HEK293 (cell line): ENCODE measurements around the gene ARFRP1.

ENCODE experiments used
- CTCF ChIA-PET: fragments of 350-600 bp; formaldehyde crosslinking; extraction: SDS; loops from one replicate; lab custom pipeline; 2021; ENCODE audit warnings: antibody characterized with exemption; lab: Yijun Ruan, JAX
- POLR2A ChIA-PET: fragments of 300-600 bp; formaldehyde crosslinking; extraction: SDS; loops from one replicate; lab custom pipeline; 2020; ENCODE audit warnings: antibody characterized with exemption, inconsistent platforms; lab: Yijun Ruan, JAX
- H3K27ac ChIP-seq: fragments of 200-500 bp; sonication (Bioruptor generic); 2 replicates; pipeline ENCODE4 v1.5.1; 2014; ENCODE audit warnings: low read depth, low read length, control low read depth, inconsistent platforms; ENCODE audit errors: extremely low read depth
- H3K36me3 ChIP-seq, 2 experiments: fragments of 200-500 bp in 1 of 2; sonication (Bioruptor generic) in 1 of 2; 1 replicate in 1 of 2; 2 replicates in 1 of 2; pipeline ENCODE4 v1.5.1; 2014 to 2017; ENCODE audit warnings: inconsistent platforms in 2 of 2, low read length in 2 of 2; ENCODE audit not compliant: control insufficient read depth in 2 of 2, insufficient read depth in 1 of 2
- H3K4me1 ChIP-seq: fragments of 200-500 bp; sonication (Bioruptor generic); 2 replicates; pipeline ENCODE4 v1.5.1; 2014; ENCODE audit warnings: mild to moderate bottlenecking, low read length, inconsistent platforms; ENCODE audit not compliant: control insufficient read depth, insufficient read depth
- H3K4me3 ChIP-seq: 2 replicates; pipeline ENCODE4 v1.5.1; 2011; ENCODE audit warnings: low read depth, mild to moderate bottlenecking, control low read depth, low read length, moderate library complexity
- H3K9me3 ChIP-seq: fragments of 200-500 bp; sonication (Bioruptor generic); 2 replicates; pipeline ENCODE4 v1.5.1; 2014; ENCODE audit warnings: low read depth, low read length, inconsistent platforms; ENCODE audit not compliant: control insufficient read depth, insufficient read depth
- ZFP37 ChIP-seq: fragments of 450-650 bp; formaldehyde crosslinking; IDR thresholded peaks from 2 replicates; pipeline ENCODE4 v1.5.1; 2016; ENCODE audit warnings: missing biosample characterization, missing genetic modification characterization
- ZNF366 ChIP-seq: fragments of 450-650 bp; formaldehyde crosslinking; conservative IDR thresholded peaks from 2 replicates; pipeline ENCODE4 v1.5.1; 2016; ENCODE audit warnings: missing biosample characterization, missing genetic modification characterization
- ZNF423 ChIP-seq: fragments of 450-650 bp; formaldehyde crosslinking; IDR thresholded peaks from 2 replicates; pipeline ENCODE4 v1.5.1; 2016; ENCODE audit warnings: missing biosample characterization, missing genetic modification characterization
- ZNF571 ChIP-seq: fragments of 450-650 bp; formaldehyde crosslinking; IDR thresholded peaks from 2 replicates; pipeline ENCODE4 v1.5.0; 2017; ENCODE audit warnings: missing biosample characterization, missing genetic modification characterization
- ZNF600 ChIP-seq: fragments of 450-650 bp; formaldehyde crosslinking; IDR thresholded peaks from 2 replicates; pipeline ENCODE4 v1.5.1; 2016; ENCODE audit warnings: missing biosample characterization, missing genetic modification characterization
- ZNF785 ChIP-seq: fragments of 450-650 bp; formaldehyde crosslinking; IDR thresholded peaks from 2 replicates; pipeline ENCODE4 v1.5.1; 2016; ENCODE audit warnings: missing biosample characterization, missing genetic modification characterization
- ZNF830 ChIP-seq: fragments of 450-650 bp; IDR thresholded peaks from 2 replicates; pipeline ENCODE4 v1.5.0; 2018; ENCODE audit warnings: missing biosample characterization, missing genetic modification characterization, low read depth, mild to moderate bottlenecking, moderate library complexity
- TF ChIP-seq, protein P1 (sequence below): fragments of 450-650 bp; IDR thresholded peaks from 2 replicates; pipeline ENCODE4 v1.5.1; 2018; ENCODE audit warnings: missing biosample characterization, missing genetic modification characterization
- TF ChIP-seq, protein P2 (sequence below): fragments of 450-650 bp; formaldehyde crosslinking; IDR thresholded peaks from 2 replicates; pipeline ENCODE4 v1.5.1; 2017; ENCODE audit warnings: missing biosample characterization, mild to moderate bottlenecking, missing genetic modification characterization, moderate library complexity
- TF ChIP-seq, protein P3 (sequence below): fragments of 450-650 bp; formaldehyde crosslinking; IDR thresholded peaks from 2 replicates; pipeline ENCODE4 v1.5.1; 2017; ENCODE audit warnings: missing biosample characterization, missing genetic modification characterization
- TF ChIP-seq, protein P4 (sequence below): fragments of 450-650 bp; formaldehyde crosslinking; conservative IDR thresholded peaks from 2 replicates; pipeline ENCODE4 v1.5.1; 2016; ENCODE audit warnings: low read depth, missing biosample characterization, missing genetic modification characterization

ARFRP1 gene

DNA sequence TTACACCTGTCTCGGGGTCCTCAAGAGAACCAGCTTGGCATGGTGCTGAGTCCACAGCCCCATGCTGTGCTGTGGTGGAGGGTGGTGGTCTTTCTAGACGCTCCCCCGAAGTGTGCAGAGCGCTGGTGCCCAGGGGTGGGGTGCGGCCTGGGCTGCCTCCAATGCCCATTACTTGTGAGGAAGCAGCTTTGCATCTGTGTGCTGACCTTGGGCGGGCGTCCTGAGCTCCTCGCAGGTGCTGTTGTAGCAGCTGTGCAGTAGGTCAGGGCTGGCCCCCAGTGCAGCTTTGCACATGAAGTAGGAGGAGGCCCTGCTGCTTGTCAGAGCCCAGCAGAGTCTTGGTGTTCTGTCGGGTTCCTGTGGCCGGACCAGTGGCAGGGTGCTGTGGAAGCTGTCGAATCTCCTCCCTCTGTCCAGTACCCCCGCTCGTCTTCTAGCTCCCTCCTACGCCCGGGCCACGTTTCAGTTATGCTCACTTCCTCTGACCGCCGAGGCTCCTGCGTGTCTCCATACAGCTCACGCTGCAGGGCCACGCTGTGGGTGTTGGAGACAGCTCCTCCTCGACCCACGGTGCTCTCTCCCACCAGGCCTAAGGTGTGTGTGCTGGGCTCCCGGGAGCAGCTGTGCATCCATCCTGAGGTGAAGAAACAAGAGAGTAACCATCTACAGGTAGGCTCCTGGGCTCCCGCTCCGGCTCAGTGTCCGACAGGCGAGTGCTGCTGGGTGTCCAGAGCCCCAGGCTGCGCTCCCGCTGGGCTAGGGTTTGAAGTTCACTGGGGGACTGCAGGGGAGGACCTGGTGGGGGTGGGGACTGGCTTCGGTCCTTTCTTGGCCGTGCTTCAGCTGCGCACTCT, 45.6 kb downstream of the ARFRP1 start:
- Histone ChIP-seq H3K27ac (no peak overlapping the region), H3K36me3 (peaks cover 0 to 66% of the 10 kb centered on the region in 2 experiments; a peak in 2 of 3 replicates), H3K9me3 (no peaks in the 10 kb centered on the region), H3K4me1 (no peaks in the 10 kb centered on the region), H3K4me3 (no peak overlapping the region)
- POLR2A ChIA-PET = interaction anchor here (0.7 to 1.8 kb wide), 2 partner anchors 9 to 20 kb away, joined by 3 to 5 read pairs; partner anchors contain the start of gene STMN3
- CTCF ChIA-PET = interaction anchor here (0.5 kb wide), 1 partner anchor 1166 kb away, joined by 3 read pairs; no protein-coding TSS in a partner anchor
- TF ChIP-seq, protein P1, sequence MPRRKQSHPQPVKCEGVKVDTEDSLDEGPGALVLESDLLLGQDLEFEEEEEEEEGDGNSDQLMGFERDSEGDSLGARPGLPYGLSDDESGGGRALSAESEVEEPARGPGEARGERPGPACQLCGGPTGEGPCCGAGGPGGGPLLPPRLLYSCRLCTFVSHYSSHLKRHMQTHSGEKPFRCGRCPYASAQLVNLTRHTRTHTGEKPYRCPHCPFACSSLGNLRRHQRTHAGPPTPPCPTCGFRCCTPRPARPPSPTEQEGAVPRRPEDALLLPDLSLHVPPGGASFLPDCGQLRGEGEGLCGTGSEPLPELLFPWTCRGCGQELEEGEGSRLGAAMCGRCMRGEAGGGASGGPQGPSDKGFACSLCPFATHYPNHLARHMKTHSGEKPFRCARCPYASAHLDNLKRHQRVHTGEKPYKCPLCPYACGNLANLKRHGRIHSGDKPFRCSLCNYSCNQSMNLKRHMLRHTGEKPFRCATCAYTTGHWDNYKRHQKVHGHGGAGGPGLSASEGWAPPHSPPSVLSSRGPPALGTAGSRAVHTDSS (tag by site-specific recombination) = no peak
- TF ChIP-seq ZNF423 (no peak), ZNF571 (tag by site-specific recombination) (no peak)
- TF ChIP-seq, protein P2, sequence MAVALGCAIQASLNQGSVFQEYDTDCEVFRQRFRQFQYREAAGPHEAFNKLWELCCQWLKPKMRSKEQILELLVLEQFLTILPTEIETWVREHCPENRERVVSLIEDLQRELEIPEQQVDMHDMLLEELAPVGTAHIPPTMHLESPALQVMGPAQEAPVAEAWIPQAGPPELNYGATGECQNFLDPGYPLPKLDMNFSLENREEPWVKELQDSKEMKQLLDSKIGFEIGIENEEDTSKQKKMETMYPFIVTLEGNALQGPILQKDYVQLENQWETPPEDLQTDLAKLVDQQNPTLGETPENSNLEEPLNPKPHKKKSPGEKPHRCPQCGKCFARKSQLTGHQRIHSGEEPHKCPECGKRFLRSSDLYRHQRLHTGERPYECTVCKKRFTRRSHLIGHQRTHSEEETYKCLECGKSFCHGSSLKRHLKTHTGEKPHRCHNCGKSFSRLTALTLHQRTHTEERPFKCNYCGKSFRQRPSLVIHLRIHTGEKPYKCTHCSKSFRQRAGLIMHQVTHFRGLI (tag by site-specific recombination) = no peak
- TF ChIP-seq, protein P3, sequence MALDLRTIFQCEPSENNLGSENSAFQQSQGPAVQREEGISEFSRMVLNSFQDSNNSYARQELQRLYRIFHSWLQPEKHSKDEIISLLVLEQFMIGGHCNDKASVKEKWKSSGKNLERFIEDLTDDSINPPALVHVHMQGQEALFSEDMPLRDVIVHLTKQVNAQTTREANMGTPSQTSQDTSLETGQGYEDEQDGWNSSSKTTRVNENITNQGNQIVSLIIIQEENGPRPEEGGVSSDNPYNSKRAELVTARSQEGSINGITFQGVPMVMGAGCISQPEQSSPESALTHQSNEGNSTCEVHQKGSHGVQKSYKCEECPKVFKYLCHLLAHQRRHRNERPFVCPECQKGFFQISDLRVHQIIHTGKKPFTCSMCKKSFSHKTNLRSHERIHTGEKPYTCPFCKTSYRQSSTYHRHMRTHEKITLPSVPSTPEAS (tag by site-specific recombination) = no peak
- TF ChIP-seq, protein P4, sequence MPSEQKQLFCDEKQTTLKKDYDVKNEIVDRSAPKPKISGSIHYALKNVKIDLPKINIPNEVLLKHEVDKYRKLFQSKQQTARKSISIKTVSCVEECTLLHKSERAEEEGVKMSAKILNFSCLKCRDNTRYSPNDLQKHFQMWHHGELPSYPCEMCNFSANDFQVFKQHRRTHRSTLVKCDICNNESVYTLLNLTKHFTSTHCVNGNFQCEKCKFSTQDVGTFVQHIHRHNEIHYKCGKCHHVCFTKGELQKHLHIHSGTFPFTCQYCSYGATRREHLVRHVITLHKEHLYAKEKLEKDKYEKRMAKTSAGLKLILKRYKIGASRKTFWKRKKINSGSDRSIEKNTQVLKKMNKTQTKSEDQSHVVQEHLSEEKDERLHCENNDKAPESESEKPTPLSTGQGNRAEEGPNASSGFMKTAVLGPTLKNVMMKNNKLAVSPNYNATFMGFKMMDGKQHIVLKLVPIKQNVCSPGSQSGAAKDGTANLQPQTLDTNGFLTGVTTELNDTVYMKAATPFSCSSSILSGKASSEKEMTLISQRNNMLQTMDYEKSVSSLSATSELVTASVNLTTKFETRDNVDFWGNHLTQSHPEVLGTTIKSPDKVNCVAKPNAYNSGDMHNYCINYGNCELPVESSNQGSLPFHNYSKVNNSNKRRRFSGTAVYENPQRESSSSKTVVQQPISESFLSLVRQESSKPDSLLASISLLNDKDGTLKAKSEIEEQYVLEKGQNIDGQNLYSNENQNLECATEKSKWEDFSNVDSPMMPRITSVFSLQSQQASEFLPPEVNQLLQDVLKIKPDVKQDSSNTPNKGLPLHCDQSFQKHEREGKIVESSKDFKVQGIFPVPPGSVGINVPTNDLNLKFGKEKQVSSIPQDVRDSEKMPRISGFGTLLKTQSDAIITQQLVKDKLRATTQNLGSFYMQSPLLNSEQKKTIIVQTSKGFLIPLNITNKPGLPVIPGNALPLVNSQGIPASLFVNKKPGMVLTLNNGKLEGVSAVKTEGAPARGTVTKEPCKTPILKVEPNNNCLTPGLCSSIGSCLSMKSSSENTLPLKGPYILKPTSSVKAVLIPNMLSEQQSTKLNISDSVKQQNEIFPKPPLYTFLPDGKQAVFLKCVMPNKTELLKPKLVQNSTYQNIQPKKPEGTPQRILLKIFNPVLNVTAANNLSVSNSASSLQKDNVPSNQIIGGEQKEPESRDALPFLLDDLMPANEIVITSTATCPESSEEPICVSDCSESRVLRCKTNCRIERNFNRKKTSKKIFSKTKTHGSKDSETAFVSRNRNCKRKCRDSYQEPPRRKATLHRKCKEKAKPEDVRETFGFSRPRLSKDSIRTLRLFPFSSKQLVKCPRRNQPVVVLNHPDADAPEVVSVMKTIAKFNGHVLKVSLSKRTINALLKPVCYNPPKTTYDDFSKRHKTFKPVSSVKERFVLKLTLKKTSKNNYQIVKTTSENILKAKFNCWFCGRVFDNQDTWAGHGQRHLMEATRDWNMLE (tag by site-specific recombination) = no peak

DNA sequence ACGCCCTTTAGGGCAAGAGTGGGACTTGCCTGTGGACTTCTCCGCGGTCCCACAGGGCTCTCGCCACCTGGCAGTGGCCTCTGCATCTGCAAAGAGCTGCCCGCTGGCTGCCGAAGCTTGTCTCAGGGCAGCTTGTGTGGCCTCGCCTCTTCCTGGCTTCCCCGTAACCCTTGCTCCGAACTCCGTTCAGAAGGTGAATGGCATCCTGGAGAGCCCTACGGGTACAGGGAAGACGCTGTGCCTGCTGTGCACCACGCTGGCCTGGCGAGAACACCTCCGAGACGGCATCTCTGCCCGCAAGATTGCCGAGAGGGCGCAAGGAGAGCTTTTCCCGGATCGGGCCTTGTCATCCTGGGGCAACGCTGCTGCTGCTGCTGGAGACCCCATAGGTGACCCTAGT, 46.7 kb downstream of the ARFRP1 start:
- H3K36me3 ChIP-seq = peaks cover 0 to 59% of the 10 kb centered on the region in 2 experiments; a peak in 1 of 3 replicates
- POLR2A ChIA-PET = interaction anchor here (0.7 kb wide), 1 partner anchor 21 kb away, joined by 3 read pairs; no protein-coding TSS in a partner anchor

More for the DNA sequence above, 46.7 kb downstream of the ARFRP1 start:
- no peak overlapping the region for H3K4me3 ChIP-seq
- CTCF ChIA-PET = no interaction called here
- H3K4me1 ChIP-seq = no peaks in the 10 kb centered on the region
- H3K27ac ChIP-seq = no peak overlapping the region
- TF ChIP-seq ZNF830 (tag by site-specific recombination) = no peak
- no peak for TF ChIP-seq ZFP37
- TF ChIP-seq, protein P3 (tag by site-specific recombination) = no peak
- TF ChIP-seq ZNF366 (tag by site-specific recombination) = no peak
- no peak for TF ChIP-seq ZNF600 (tag by site-specific recombination)
- TF ChIP-seq ZNF785 (tag by site-specific recombination) = no peak
- TF ChIP-seq, all 188 proteins: peak for 0
- H3K9me3 ChIP-seq = no peaks in the 10 kb centered on the region
